ENCODE results near the gene ARMH3. TPM values are rescaled to one million over a fixed set of nuclear protein-coding genes. Genes with fewer than 3 reads are reported as not detected.

ARMH3 gene
- total RNA-seq, 2 experiments from 2014 or later, result 7.9 to 24.3 TPM

DNA sequence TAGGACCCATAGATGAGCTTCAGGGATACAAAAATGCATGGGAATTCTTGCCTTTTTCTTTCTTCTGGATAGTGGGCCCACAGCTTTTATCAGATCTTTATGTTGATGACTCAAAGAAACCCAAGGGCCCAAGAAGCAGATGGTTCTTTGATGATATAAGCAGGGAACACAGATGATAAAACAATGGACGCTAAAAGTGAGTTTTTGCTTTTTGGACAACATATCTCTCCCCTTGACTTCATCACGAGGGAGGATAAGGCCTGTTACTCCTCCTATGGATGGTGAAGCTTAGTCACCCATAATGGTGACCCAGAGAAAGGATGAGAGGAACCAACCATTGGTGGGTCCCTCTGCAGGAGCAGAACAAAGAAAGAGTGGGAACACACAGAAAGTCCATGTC is 231.2 kb downstream of the ARMH3 start:
- Histone ChIP-seq H3K4me1 (ENCODE audit: insufficient read depth, low read length, poor library complexity, severe bottlenecking) (peaks cover 8% of the 10 kb centered on the region), H4K20me1 (ENCODE audit: insufficient read depth, low read length) (no peaks in the 10 kb centered on the region), H3K9me2 (ENCODE audit: insufficient read depth, low read length) (no peaks in the 10 kb centered on the region), H3K36me3 (ENCODE audit: insufficient read depth, low read length) (no peaks in the 10 kb centered on the region), H3K9me3 (ENCODE audit: low read length) (no peaks in the 10 kb centered on the region), H3K27ac (ENCODE audit: low read depth, low read length, poor library complexity, severe bottlenecking) (no peak overlapping the region), H2AFZ (ENCODE audit: low read length) (no peak overlapping the region), H3K4me2 (ENCODE audit: low read length) (no peak overlapping the region), H3K4me3 (ENCODE audit: low read depth, low read length, poor library complexity, severe bottlenecking) (no peak overlapping the region), H3K79me2 (ENCODE audit: insufficient read depth, low read depth, low read length) (peaks cover 4% of the 10 kb centered on the region; the same call in 1 of the 2 replicates)
- BruUV-seq (replicated peaks), result no TSS peak
- ChIA-PET CTCF (ENCODE audit: unreplicated experiment) (no interaction called here), POLR2A (interaction anchor here (0.5 kb wide), 1 partner anchor 275 kb away, joined by 5 read pairs; no protein-coding TSS in a partner anchor)
- intact Hi-C loops (cut with micrococcal nuclease; ENCODE audit: unreplicated experiment), result no loop called here
- TF ChIP-seq, protein P1, sequence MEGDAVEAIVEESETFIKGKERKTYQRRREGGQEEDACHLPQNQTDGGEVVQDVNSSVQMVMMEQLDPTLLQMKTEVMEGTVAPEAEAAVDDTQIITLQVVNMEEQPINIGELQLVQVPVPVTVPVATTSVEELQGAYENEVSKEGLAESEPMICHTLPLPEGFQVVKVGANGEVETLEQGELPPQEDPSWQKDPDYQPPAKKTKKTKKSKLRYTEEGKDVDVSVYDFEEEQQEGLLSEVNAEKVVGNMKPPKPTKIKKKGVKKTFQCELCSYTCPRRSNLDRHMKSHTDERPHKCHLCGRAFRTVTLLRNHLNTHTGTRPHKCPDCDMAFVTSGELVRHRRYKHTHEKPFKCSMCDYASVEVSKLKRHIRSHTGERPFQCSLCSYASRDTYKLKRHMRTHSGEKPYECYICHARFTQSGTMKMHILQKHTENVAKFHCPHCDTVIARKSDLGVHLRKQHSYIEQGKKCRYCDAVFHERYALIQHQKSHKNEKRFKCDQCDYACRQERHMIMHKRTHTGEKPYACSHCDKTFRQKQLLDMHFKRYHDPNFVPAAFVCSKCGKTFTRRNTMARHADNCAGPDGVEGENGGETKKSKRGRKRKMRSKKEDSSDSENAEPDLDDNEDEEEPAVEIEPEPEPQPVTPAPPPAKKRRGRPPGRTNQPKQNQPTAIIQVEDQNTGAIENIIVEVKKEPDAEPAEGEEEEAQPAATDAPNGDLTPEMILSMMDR (conservative IDR thresholded peaks at IDR 0.05; ENCODE audit: low read length), result no peak
- no peak for DNase-seq (ENCODE audit: low spot score)

DNA sequence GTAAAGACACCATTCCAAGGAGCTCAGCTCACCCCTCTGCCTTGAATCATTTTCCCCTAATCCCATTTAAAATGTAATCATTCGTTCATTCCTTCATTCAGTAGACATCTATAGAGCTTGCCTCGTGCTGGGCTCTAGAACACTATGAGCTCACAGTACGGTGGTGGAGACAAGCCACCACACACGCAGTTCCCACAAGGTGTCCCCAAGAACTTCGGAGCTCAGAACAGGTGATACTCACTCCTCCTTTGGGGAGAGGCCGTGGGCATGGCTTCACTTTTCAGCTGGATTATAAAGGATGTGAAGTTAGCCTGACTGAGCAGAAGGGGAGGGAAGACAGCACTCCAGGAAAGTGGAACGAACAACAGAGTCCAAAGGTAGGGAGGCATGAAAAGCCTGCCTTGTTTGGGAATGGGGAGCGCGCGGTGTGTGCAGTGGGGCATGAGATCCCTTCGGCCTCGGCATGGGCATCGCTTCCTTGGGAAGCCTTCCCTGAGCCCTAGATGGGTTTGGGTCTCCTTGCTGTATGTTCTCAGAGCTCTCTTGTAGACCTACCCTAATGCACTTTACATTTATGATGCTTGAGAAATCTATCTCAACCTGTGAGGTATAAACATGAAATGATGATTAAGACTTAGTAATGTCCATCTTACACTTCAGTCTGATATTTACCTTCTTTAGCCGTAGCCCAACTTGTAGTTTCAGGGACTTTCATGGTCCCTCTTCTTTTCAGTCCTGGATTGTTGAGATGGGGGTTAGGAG is 236.9 kb downstream of the ARMH3 start:
- no peak for DNase-seq (ENCODE audit: low spot score)
- intact Hi-C loops (cut with micrococcal nuclease; ENCODE audit: unreplicated experiment), result loop anchor here (1.0 to 2.0 kb wide), 3 partner anchors 10 to 334 kb away; partner anchors contain the start of gene NOLC1
- CTCF ChIA-PET (ENCODE audit: unreplicated experiment), result interaction anchor here (0.5 to 1.5 kb wide), 5 partner anchors 10 to 179 kb away, joined by 3 to 7 read pairs (median 3); no protein-coding TSS in a partner anchor
- peak overlapping the region; percentile 95 for H3K4me3 ChIP-seq (ENCODE audit: low read depth, low read length, poor library complexity, severe bottlenecking)
- peak overlapping the region; percentile 77 for H3K4me2 ChIP-seq (ENCODE audit: low read length)
- H3K9me3 ChIP-seq (ENCODE audit: low read length), result no peaks in the 10 kb centered on the region
- peak overlapping the region; percentile 59 for H3K27ac ChIP-seq (ENCODE audit: low read depth, low read length, poor library complexity, severe bottlenecking)
- TF ChIP-seq EZH2phosphoT487 (IDR thresholded peaks at IDR 0.05; ENCODE audit: borderline replicate concordance, low read depth, low read length), result no peak
- TF ChIP-seq, protein P1 (conservative IDR thresholded peaks at IDR 0.05; ENCODE audit: low read length), result 0 out of 2 replicates have a peak, but pooled peaks have one; percentile 12
- peaks cover 27% of the 10 kb centered on the region for H4K20me1 ChIP-seq (ENCODE audit: insufficient read depth, low read length)
- no peaks in the 10 kb centered on the region for H3K9me2 ChIP-seq (ENCODE audit: insufficient read depth, low read length)
- peaks cover 11% of the 10 kb centered on the region; the same call in 1 of the 2 replicates for H3K36me3 ChIP-seq (ENCODE audit: insufficient read depth, low read length)
- TSS peak; percentile 86 for BruUV-seq (replicated peaks)
- peak overlapping the region; percentile 86 for H2AFZ ChIP-seq (ENCODE audit: low read length)
- H3K4me1 ChIP-seq (ENCODE audit: insufficient read depth, low read length, poor library complexity, severe bottlenecking), result peaks cover 22% of the 10 kb centered on the region
- POLR2A ChIA-PET, result interaction anchor here (0.5 to 2.1 kb wide), 14 partner anchors 8 to 1633 kb away, joined by 3 to 10 read pairs (median 4); partner anchors contain the start of gene ERLIN1
- H3K79me2 ChIP-seq (ENCODE audit: insufficient read depth, low read depth, low read length), result peaks cover 53% of the 10 kb centered on the region
